WTC11 (cell line): Measurements from ENCODE around the gene OPCML. TPM values are rescaled to one million over a fixed set of nuclear protein-coding genes. Genes with fewer than 3 reads are reported as not detected.

Source experiments
- ATAC-seq: fragments of 200-7000 bp; cut with Tn5 transposase; 2 replicates; pipeline ENCODE4 v1.10.0; 2021; ENCODE audit warnings: mild to moderate bottlenecking, moderate library complexity
- Bru-seq: library from RNA; stranded (reverse); fragments of 400-500 nt; gene quantifications from one replicate; lab custom pipeline; 2021; lab: Mats Ljungman, UMichigan
- CTCF ChIA-PET: fragments of 300-600 bp; sonication (Branson Sonifier 250); formaldehyde crosslinking; loops from one replicate; lab custom pipeline; 2021; ENCODE audit warnings: antibody characterized with exemption; lab: Charles Lee
- POLR2A ChIA-PET: fragments of 350-600 bp; sonication (Branson Sonifier 250); formaldehyde crosslinking; loops from one replicate; lab custom pipeline; 2021; ENCODE audit warnings: antibody characterized with exemption; lab: Charles Lee
- DNase-seq: peaks from one replicate; pipeline ENCODE4 v3.0.0; 2021; ENCODE audit warnings: low spot score
- H3K27ac Mint-ChIP-seq: 2 replicates; pipeline ENCODE4 v1.8.0; 2021; ENCODE audit warnings: mixed read lengths
- H3K27me3 Mint-ChIP-seq: 2 replicates; pipeline ENCODE4 v1.8.0; 2021; ENCODE audit warnings: low read depth, mild to moderate bottlenecking, moderate library complexity, mixed read lengths
- H3K36me3 Mint-ChIP-seq: 2 replicates; pipeline ENCODE4 v1.8.0; 2021; ENCODE audit warnings: mixed read lengths
- H3K4me1 Mint-ChIP-seq: 2 replicates; pipeline ENCODE4 v1.8.0; 2022; ENCODE audit warnings: mixed read lengths
- H3K4me3 Mint-ChIP-seq: 2 replicates; pipeline ENCODE4 v1.8.0; 2021; ENCODE audit warnings: mild to moderate bottlenecking, moderate library complexity, mixed read lengths
- H3K9me3 Mint-ChIP-seq: 2 replicates; pipeline ENCODE4 v1.8.0; 2021; ENCODE audit warnings: mixed read lengths
- AR ChIP-seq: fragments of 250-450 bp; sonication (Bioruptor Pico); IDR thresholded peaks from 2 replicates; pipeline ENCODE4 v1.9.0; 2021; ENCODE audit warnings: mild to moderate bottlenecking
- CREM ChIP-seq: sonication (generic); formaldehyde crosslinking; IDR thresholded peaks from 2 replicates; pipeline ENCODE4 v1.8.1; 2022; ENCODE audit warnings: mild to moderate bottlenecking, missing genetic modification reagents, moderate library complexity
- CTCF ChIP-seq: fragments of 200-600 bp; IDR thresholded peaks from 2 replicates; pipeline ENCODE4 v1.8.0; 2022; ENCODE audit warnings: antibody characterized with exemption
- ERG ChIP-seq: fragments of 250-450 bp; sonication (Bioruptor Pico); IDR thresholded peaks from 2 replicates; pipeline ENCODE4 v1.8.0; 2021; ENCODE audit warnings: mild to moderate bottlenecking
- FOXK1 ChIP-seq: sonication (generic); formaldehyde crosslinking; IDR thresholded peaks from 2 replicates; pipeline ENCODE4 v1.8.0; 2022; ENCODE audit warnings: mild to moderate bottlenecking, moderate library complexity, missing genetic modification reagents
- FOXP1 ChIP-seq: sonication (generic); formaldehyde crosslinking; IDR thresholded peaks from 2 replicates; pipeline ENCODE4 v1.8.0; 2022; ENCODE audit warnings: missing genetic modification reagents, mild to moderate bottlenecking, moderate library complexity, borderline replicate concordance
- GRHL2 ChIP-seq: fragments of 250-450 bp; sonication (Bioruptor Pico); IDR thresholded peaks from 2 replicates; pipeline ENCODE4 v1.8.0; 2022; ENCODE audit warnings: mild to moderate bottlenecking, moderate library complexity; ENCODE audit not compliant: insufficient replicate concordance, severe bottlenecking
- JAZF1 ChIP-seq: fragments of 250-450 bp; sonication (Bioruptor Pico); IDR thresholded peaks from 2 replicates; pipeline ENCODE4 v1.9.0; 2021; ENCODE audit warnings: moderate library complexity, mild to moderate bottlenecking, inconsistent platforms
- MYBL2 ChIP-seq: sonication (generic); formaldehyde crosslinking; IDR thresholded peaks from 2 replicates; pipeline ENCODE4 v1.8.1; 2023; ENCODE audit warnings: mild to moderate bottlenecking, moderate library complexity, missing genetic modification reagents
- NFE2L1 ChIP-seq: sonication (generic); formaldehyde crosslinking; IDR thresholded peaks from 2 replicates; pipeline ENCODE4 v1.8.1; 2023; ENCODE audit warnings: missing genetic modification reagents
- PRDM15 ChIP-seq: sonication (generic); formaldehyde crosslinking; IDR thresholded peaks from 2 replicates; pipeline ENCODE4 v1.8.0; 2022; ENCODE audit warnings: missing genetic modification reagents
- SOX15 ChIP-seq: fragments of 250-450 bp; sonication (Bioruptor Pico); IDR thresholded peaks from 2 replicates; pipeline ENCODE4 v1.9.0; 2021; ENCODE audit warnings: mild to moderate bottlenecking
- SP1 ChIP-seq: sonication (generic); formaldehyde crosslinking; conservative IDR thresholded peaks from 2 replicates; pipeline ENCODE4 v1.8.1; 2022; ENCODE audit warnings: missing genetic modification reagents
- ZBTB43 ChIP-seq: sonication (generic); formaldehyde crosslinking; IDR thresholded peaks from 2 replicates; pipeline ENCODE4 v1.8.1; 2023; ENCODE audit warnings: mild to moderate bottlenecking, missing genetic modification reagents
- ZNF232 ChIP-seq: sonication (generic); formaldehyde crosslinking; IDR thresholded peaks from 2 replicates; pipeline ENCODE4 v1.8.0; 2022; ENCODE audit warnings: mild to moderate bottlenecking, missing genetic modification reagents
- ZNF263 ChIP-seq: sonication (generic); formaldehyde crosslinking; IDR thresholded peaks from 2 replicates; pipeline ENCODE4 v1.8.1; 2022; ENCODE audit warnings: low read depth, mild to moderate bottlenecking, moderate library complexity, missing genetic modification reagents
- ZNF317 ChIP-seq: sonication (generic); formaldehyde crosslinking; IDR thresholded peaks from 2 replicates; pipeline ENCODE4 v1.8.1; 2023; ENCODE audit warnings: low read depth, mild to moderate bottlenecking, moderate library complexity, missing genetic modification reagents, borderline replicate concordance
- ZNF396 ChIP-seq: fragments of 250-450 bp; sonication (Bioruptor Pico); IDR thresholded peaks from 2 replicates; pipeline ENCODE4 v1.8.0; 2021; ENCODE audit warnings: mild to moderate bottlenecking, moderate library complexity, borderline replicate concordance
- long read RNA-seq, 3 experiments: library from RNA in 1 of 3; library from capped mRNA in 1 of 3; library from polyadenylated mRNA in 1 of 3; unstranded in 2 of 3; stranded (forward) in 1 of 3; transcript quantifications; one replicate each; pipeline ENCODE4 v2.0.0, GENCODE V29; 2021
- total RNA-seq: library from RNA; stranded (reverse); gene quantifications from 3 replicates; pipeline ENCODE4 v1.2.3, GENCODE V29; 2021
- TF ChIP-seq, protein P1 (sequence below): sonication (generic); formaldehyde crosslinking; IDR thresholded peaks from 2 replicates; pipeline ENCODE4 v1.8.1; 2023; ENCODE audit warnings: mild to moderate bottlenecking, moderate library complexity, missing genetic modification reagents

The OPCML gene
- total RNA-seq (1.5 to 1.8 TPM (median 1.7 TPM) in 3 replicates), Bru-seq, nascent RNA (percentile 45 among the genes with signal in this experiment)
- long read RNA-seq, experiment 1, partial matches to known transcripts = 2 of 18 reads
- long read RNA-seq, experiment 1, other reads (novel, unspliced or antisense) = 16 of 18 reads
- long read RNA-seq, experiment 2, partial matches to known transcripts = 0 of 2 reads
- long read RNA-seq, experiment 2, other reads (novel, unspliced or antisense) = 2 of 2 reads
- long read RNA-seq, experiment 3, partial matches to known transcripts = 0 of 1 reads
- long read RNA-seq, experiment 3, other reads (novel, unspliced or antisense) = 1 of 1 reads

GRCh38 chr11:133531971-133532651 lies at the start of gene OPCML:
Gene OPCML, minus strand, starts transcription at chr11:133532501.
- peaks cover 30% of the 10 kb centered on the region for H3K27me3 Mint-ChIP-seq
- 0 out of 2 replicates have a peak within 1 kb of the TSS, but pooled peaks have one; percentile 4 for H3K27ac Mint-ChIP-seq
- peak; percentile 41 for ATAC-seq
- peak within 1 kb of the TSS; percentile 85 for H3K4me3 Mint-ChIP-seq
- ChIA-PET POLR2A (interaction anchor here (0.7 kb wide), 1 partner anchor 19 kb away, joined by 4 read pairs; no protein-coding TSS in a partner anchor), CTCF (interaction anchor here (1.0 to 2.5 kb wide), 5 partner anchors 9 to 398 kb away, joined by 3 to 10 read pairs (median 7); no protein-coding TSS in a partner anchor)
- H3K36me3 Mint-ChIP-seq = no peaks in the 10 kb centered on the region; the same call in 1 of the 2 replicates
- DNase-seq = peak; percentile 26
- TF ChIP-seq JAZF1 (CRISPR knock-in tag) = no peak
- TF ChIP-seq FOXK1 = 0 out of 2 replicates have a peak, but pooled peaks have one; percentile 28
- 0 out of 2 replicates have a peak, but pooled peaks have one; percentile 54 for TF ChIP-seq MYBL2
- TF ChIP-seq ZBTB43 (CRISPR knock-in tag) = 0 out of 2 replicates have a peak, but pooled peaks have one; percentile 68
- no peak for TF ChIP-seq PRDM15
- peak; percentile 40; the same call in 1 of the 2 replicates for TF ChIP-seq FOXP1
- TF ChIP-seq NFE2L1 (CRISPR knock-in tag) = 0 out of 2 replicates have a peak, but pooled peaks have one; percentile 33
- peaks cover 75% of the 10 kb centered on the region for H3K4me1 Mint-ChIP-seq
- no peaks in the 10 kb centered on the region for H3K9me3 Mint-ChIP-seq

DNA sequence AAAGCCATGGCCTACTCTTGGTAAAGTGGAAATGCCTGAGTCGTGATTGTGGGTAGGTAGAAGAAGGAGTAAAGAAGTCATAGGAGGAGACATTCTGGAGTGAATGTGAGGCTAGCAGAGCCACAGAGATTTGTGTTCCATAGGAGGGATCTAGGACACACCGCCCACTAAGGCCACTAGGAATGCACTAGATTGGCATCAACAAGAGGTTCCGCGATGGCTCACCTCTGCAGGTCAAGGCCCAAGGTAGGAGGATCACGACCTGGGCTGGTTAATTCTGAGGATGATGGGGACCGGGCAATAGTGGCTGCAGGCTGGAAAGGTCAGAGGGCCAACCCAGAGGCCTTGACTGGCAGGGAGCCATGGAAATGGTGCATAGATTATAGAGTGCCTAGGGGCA lies 48.8 kb upstream of the OPCML start:
- peaks cover 23% of the 10 kb centered on the region for H3K4me1 Mint-ChIP-seq
- ChIA-PET CTCF (no interaction called here), POLR2A (no interaction called here)
- H3K36me3 Mint-ChIP-seq = no peaks in the 10 kb centered on the region
- no peaks in the 10 kb centered on the region; the same call in 1 of the 2 replicates for H3K27me3 Mint-ChIP-seq
- no peak overlapping the region for H3K4me3 Mint-ChIP-seq
- ATAC-seq (no peak), DNase-seq (no peak)
- no peak overlapping the region for H3K27ac Mint-ChIP-seq
- peaks cover 13% of the 10 kb centered on the region for H3K9me3 Mint-ChIP-seq
- TF ChIP-seq SOX15 (CRISPR knock-in tag) (no peak), GRHL2 (CRISPR knock-in tag) (no peak), ZNF317 (CRISPR knock-in tag) (no peak), ERG (CRISPR knock-in tag) (no peak), CTCF (no peak), CREM (CRISPR knock-in tag) (no peak), ZNF232 (CRISPR knock-in tag) (no peak), SP1 (CRISPR knock-in tag) (no peak), ZNF396 (CRISPR knock-in tag) (no peak), ZNF263 (CRISPR knock-in tag) (no peak), AR (CRISPR knock-in tag) (no peak)
- TF ChIP-seq, protein P1, sequence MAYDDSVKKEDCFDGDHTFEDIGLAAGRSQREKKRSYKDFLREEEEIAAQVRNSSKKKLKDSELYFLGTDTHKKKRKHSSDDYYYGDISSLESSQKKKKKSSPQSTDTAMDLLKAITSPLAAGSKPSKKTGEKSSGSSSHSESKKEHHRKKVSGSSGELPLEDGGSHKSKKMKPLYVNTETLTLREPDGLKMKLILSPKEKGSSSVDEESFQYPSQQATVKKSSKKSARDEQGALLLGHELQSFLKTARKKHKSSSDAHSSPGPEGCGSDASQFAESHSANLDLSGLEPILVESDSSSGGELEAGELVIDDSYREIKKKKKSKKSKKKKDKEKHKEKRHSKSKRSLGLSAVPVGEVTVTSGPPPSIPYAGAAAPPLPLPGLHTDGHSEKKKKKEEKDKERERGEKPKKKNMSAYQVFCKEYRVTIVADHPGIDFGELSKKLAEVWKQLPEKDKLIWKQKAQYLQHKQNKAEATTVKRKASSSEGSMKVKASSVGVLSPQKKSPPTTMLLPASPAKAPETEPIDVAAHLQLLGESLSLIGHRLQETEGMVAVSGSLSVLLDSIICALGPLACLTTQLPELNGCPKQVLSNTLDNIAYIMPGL (CRISPR knock-in tag) = no peak
